KOPT-K1 (cell line): ENCODE data around the gene ATP6V1C2.

Source experiments
- H3K27ac ChIP-seq: fragments of 200-600 bp; sonication (generic); 2 replicates; pipeline ENCODE4 v1.5.1; 2016; ENCODE audit warnings: antibody characterized with exemption, mild to moderate bottlenecking, low read depth, low read length; ENCODE audit not compliant: poor library complexity, severe bottlenecking
- H3K36me3 ChIP-seq: fragments of 200-600 bp; sonication (generic); 2 replicates; pipeline ENCODE4 v1.5.1; 2017; ENCODE audit warnings: antibody characterized with exemption, mild to moderate bottlenecking, low read length, moderate library complexity; ENCODE audit not compliant: insufficient read depth
- H3K9me3 ChIP-seq: fragments of 200-600 bp; sonication (generic); 2 replicates; pipeline ENCODE4 v1.5.1; 2017; ENCODE audit warnings: antibody characterized with exemption, low read length, mild to moderate bottlenecking; ENCODE audit not compliant: insufficient read depth, poor library complexity, severe bottlenecking

The ATP6V1C2 gene

DNA sequence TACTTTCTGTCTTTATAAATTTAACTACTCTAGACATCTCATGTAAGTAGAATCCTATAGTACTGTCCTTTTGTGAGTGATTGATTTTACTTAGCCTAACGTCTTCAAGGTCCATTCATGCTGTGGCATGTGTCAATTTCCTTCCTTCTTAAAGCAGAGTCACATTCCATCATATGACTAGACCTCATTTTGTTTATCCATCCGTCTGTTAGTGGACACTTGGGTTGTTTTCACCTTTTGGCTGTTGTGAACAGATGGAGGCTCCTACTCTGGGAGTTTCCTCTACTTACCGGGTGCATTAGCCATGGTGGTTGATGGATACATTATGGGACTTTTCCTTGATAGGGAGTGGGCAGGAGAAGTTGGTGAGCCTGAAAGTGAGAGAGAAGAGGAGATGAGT lies 97.6 kb downstream of the ATP6V1C2 start:
- H3K36me3 ChIP-seq = no peaks in the 10 kb centered on the region
- H3K27ac ChIP-seq = no peak overlapping the region
- H3K9me3 ChIP-seq = no peaks in the 10 kb centered on the region

DNA sequence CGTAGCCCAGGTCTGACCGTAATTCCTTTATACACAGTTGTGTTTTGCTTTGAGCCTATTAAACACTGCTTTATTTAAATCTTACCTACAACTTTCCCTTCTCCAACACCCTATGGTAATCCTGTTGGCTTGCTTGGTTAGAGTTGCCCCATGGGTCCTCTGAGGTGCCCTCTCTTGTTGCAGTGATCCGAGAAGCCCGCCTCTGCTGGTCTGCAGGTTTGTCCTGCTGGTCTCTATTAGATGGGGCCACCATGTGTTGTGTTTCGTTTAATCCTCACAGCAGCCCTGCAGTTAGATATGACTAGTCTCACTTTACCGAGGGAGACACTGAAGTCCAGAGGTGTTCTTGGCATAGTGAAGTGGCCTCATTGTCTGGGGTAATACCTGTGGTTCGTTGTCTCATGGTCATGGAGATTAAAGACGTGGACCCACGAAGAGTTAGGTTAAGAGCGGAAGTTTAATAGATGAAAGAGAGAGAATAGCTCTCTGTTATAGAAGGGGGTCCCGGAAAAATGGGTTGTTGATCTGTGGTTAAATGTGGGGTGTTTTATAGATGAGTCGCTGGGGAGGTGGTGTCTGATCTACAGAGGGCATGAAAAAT lies 98.4 kb downstream of the ATP6V1C2 start:
- Histone ChIP-seq H3K9me3 (no peaks in the 10 kb centered on the region), H3K27ac (no peak overlapping the region), H3K36me3 (no peaks in the 10 kb centered on the region)

DNA sequence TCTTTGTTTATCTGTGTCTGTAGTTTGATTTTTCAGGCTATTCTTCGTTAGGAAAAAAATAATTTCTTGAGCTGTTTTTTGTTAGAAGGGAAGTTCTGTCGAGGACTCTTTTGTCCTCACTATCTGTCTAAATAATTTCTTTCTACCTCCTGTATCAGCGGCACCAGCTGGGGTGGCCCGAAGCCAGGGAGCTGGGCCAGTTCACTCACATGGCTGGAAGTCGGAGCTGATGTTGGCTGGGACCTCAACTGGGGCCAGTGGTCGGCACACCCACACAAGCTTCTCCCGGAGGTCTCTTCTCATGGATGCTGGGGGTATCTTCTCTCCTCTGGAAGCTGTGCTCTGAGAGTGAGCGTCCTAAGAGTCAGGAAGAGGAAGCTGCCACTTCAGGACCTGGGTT lies 99.1 kb downstream of the ATP6V1C2 start:
- Histone ChIP-seq H3K27ac (no peak overlapping the region), H3K9me3 (no peaks in the 10 kb centered on the region), H3K36me3 (no peaks in the 10 kb centered on the region)

DNA sequence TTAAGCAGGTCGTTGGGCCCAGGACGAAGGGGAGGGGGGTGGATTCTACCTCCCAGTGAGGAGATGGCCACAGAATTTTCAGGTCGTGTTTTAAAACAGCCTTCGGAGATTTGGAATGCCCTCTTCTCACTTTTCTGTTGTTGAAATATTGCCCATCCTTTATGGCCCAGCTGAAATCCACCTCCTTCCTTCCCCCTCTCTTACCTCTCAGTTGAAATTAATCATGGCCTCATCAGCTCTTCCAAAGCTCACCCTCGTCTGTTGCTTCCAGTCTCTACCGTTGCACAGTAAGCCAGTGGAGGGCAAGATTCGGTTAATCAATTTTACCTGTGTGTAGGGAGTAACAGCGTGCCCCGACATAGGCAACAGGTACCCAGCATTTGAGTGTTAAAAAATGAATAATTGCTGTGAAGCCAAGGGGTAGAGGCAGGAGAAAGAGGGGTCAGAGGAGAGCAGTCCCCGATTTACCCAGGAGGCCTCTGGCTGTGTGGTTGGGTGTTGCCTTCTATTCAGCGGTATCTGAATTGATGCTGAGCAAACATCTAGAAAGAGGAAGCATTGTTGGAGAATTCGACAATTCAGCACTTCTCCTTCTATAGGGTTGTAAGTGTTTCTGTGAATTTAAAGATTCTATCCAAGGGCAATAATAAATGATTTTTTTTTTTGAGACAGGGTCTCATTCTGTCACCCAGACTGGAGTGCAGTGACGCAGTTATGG lies 99.7 kb downstream of the ATP6V1C2 start:
- H3K36me3 ChIP-seq = no peaks in the 10 kb centered on the region

DNA sequence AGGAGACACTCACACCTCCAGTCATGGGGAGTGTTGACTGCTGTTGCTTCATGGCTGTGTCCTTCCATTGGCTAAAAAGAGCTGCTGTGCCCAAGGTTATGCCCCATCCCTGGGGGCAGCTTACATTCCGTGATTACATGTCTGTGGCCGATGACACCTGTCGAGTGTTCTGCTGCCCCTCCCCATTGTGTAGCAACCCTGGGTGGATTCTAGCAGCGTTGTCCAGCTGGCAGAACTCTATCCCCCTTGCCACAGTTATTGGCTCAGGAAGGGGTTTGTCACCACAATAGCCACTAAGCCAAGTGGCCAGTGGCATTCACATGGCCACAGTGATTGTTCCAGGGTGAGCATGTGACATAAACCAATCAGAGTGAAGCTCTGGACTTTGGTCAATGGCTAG lies 102.8 kb downstream of the ATP6V1C2 start:
- H3K9me3 ChIP-seq = no peaks in the 10 kb centered on the region

More for the DNA sequence above, 99.7 kb downstream of the ATP6V1C2 start:
- no peak overlapping the region for H3K27ac ChIP-seq
- no peaks in the 10 kb centered on the region for H3K9me3 ChIP-seq

DNA sequence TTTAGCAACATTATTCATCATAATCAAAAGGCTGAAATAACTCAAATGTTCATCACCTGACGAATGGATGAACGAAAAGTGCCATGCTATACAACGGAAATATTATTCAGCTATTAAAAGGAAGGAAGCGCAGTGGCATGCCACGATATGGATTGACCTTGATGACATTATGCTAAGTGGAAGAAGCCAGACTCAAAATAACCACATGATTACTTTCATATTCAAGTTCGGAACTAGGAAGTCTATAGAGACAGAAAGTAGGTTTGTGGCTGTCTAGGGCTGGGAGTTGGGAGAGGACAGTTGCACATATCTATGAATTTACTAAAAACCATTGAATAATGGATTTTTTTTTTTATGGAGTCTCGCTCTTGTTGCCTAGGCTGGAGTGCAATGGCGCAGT lies 104.6 kb downstream of the ATP6V1C2 start:
- no peaks in the 10 kb centered on the region for H3K36me3 ChIP-seq
- H3K9me3 ChIP-seq = no peaks in the 10 kb centered on the region
- no peak overlapping the region for H3K27ac ChIP-seq

More for the DNA sequence above, 102.8 kb downstream of the ATP6V1C2 start:
- Histone ChIP-seq H3K27ac (no peak overlapping the region), H3K36me3 (no peaks in the 10 kb centered on the region)

DNA sequence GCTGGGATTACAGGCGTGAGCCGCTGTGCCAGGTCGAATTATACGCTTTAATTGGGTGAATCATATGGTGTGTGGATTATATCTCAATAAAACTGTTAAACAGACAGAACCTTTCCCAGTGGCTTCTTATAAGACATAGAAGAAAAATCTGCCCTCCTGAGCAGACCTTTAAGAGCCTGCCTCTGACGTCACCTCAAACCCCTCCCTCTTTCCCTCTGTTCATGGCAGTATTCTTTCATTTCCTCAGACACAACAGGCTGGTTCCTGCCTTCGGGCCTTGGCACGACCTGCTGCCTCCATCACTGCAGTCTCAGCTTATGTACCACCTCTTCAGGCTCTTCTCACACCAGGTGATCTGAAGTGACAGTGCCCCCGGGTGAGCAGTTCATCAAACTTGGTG lies 105.2 kb downstream of the ATP6V1C2 start:
- Histone ChIP-seq H3K9me3 (no peaks in the 10 kb centered on the region), H3K27ac (no peak overlapping the region)

DNA sequence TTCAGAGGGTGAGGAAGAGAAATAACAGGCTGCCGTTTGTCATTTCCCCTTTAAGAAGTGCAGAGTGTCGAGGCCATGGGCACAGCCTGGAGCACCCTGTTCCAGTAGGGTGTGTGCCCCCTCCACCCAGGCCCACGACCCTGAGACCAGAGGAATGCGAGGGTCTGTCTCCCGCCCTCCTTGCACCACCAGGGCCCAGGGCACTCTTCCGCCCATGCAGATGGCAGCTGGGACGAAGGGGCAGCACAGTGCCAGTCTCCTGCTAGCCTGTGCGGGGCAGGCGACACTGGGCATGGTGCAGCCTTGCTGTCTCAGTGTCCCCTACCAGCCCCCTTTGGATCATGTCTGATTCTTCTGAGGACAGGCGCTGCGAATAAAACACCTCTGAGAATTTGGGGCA lies 106.9 kb downstream of the ATP6V1C2 start:
- H3K9me3 ChIP-seq = no peaks in the 10 kb centered on the region
- no peak overlapping the region for H3K27ac ChIP-seq
- no peaks in the 10 kb centered on the region for H3K36me3 ChIP-seq

More for the DNA sequence above, 105.2 kb downstream of the ATP6V1C2 start:
- H3K36me3 ChIP-seq = no peaks in the 10 kb centered on the region

DNA sequence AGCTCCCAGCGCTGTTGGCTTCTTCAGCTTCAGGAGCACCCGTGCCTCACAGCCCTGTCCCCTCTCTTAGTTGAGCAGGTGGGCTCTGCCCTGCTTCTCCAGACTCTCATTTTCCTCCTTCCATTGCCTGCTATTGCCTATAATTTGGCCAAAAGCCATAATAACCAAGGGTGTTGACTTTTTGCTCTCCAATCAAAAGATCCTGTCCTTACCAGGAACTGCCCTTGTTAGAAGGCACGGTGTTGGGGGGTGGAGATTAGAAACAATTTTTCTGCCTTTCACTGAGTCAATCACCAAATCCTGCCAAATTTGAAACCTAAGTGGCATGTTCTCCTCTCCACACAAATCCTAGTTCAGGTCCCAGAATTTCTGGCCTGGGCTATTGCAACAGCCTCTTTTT lies 107.9 kb downstream of the ATP6V1C2 start:
- Histone ChIP-seq H3K36me3 (no peaks in the 10 kb centered on the region), H3K27ac (no peak overlapping the region), H3K9me3 (no peaks in the 10 kb centered on the region)

DNA sequence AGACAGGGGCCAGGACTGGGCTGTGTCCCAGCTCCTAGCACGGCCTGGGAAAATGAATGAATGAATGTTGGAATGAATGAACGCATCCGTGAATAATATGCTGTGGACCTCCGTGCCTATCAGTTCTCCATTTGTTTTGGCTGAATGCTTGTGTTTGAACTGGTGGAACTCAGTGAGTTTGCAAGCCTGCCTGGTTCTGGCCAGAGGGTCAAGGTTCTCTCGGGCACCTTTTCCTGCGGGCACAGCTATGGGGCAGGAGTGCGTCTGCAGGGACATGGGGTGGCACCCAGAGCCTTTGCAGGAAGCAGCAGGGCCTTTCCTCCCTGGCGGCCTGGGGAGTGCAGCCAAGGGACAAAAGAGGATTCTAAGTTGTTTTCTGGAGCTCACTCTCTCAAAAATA lies 108.8 kb downstream of the ATP6V1C2 start:
- no peak overlapping the region for H3K27ac ChIP-seq
- no peaks in the 10 kb centered on the region for H3K36me3 ChIP-seq
- no peaks in the 10 kb centered on the region for H3K9me3 ChIP-seq

DNA sequence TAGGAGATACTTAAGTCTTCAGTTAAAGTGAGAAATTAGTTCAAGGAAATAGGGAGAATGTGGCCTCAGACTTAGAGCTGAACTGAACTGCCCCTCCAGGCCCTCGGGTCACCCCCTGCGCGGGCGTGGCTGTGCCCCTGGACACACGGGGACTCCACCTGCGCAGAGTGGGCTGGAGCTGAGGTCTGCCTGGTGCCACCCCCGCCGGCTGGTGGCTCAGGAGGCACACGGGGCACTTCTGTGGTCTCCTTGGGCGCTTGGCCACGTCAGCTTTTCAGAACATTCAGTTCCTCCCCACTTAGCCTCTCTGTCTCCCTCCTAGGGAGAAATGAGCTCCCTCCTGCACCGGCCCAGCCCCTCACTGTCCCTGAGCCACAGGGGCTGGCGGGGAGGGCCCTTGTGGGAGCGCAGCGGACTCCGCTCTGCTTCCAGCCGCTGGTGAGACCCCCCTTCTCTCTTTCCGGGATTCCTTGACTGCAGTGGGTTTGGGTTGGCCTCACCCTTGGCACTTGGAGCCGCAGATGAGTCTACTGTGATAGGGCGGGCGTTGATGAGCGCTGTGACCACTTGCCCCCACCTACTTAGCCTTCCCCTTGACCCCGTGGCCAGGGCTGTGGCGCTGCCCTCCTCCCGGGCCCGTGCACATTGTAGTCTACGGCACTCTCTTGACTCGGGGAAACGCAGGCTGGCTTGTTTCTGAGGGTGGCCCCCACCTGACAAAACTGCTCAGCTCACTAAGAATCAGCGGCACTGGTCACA lies 109.4 kb downstream of the ATP6V1C2 start:
- Histone ChIP-seq H3K27ac (no peak overlapping the region), H3K36me3 (no peaks in the 10 kb centered on the region), H3K9me3 (no peaks in the 10 kb centered on the region)

DNA sequence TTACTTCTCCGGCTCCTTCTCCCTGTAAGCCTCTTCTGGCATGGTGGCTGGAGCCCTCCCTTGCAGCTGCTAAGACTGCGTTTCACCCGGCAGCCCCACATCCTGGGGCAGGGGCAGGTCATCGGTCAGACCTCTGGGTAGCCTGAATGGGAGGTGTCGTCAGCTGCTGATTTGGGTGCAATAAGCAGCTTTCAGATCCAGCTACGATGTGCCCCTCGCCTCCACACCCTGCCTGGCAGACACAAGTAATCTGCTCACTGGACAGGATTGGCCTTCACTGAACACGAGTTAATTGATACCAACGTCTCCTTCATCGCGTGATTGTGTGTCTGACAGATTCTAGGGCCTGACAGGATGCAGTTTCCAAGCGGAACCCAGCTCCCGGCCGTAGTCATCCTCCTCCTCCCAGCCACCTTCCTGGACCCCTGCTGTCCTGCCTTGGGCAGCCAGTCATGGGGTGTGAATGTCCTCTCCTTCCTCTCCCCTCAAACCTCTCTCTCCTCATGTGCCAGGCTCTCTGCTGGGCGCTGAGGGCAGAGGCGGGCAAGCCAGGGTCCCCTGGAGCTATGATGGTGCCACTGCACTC lies 110.1 kb downstream of the ATP6V1C2 start:
- Histone ChIP-seq H3K9me3 (no peaks in the 10 kb centered on the region), H3K27ac (no peak overlapping the region), H3K36me3 (no peaks in the 10 kb centered on the region)

DNA sequence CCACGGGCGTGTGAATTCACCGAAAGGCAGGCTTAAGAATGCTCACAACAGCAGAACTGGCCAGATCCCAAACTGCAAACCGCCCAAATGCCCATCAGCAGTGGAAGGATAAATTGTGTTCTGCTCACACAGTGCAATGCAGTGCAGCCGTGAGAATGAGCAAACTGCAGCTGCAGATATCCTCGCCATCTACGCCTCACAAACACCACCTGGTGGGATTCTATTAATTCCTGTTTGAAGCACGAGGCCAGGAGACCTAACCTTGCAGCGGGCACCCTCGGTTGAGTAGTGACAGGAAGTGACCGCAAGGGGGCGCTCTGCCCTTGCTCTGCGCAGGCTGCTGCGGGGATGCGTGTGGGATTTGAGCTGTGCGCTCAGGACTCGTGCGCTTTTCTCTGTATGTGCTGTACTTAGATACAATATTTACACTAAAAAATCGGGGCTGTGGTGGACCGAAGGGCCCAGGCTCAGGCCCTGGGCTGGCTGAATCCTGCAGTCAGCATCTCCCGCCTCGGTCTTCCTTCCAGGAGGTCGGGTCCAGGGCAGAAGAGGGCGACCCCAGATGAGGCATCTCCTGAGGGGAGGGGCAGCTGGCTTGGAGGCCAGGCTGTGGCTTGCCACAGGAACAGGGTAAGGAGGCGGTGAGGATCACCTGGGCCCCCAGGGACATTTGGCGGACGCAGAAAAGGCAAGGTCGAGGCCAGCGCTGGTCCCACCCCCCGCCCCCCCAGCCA lies 110.9 kb downstream of the ATP6V1C2 start:
- no peak overlapping the region for H3K27ac ChIP-seq
- H3K36me3 ChIP-seq = no peaks in the 10 kb centered on the region
- H3K9me3 ChIP-seq = no peaks in the 10 kb centered on the region

DNA sequence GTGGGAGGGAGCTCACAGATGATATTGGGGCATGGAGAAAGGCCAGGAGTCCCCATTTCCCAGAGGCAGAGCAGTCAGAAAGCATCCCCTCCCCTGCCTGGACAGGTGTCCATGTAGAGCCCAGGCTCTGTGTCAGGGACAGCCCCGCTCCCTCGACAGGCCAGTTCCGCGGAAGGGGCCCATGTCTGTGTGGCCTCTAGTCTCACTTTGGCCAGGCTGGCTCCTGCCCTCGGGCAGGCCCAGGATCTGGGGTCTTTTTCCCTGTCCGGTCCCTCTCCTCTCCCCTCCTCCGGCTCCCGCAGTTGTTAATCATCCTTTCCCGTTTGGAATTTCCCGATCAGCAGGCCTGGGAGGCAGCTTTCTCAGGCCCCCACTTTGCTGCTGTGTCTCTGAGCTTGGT lies 111.6 kb downstream of the ATP6V1C2 start:
- no peaks in the 10 kb centered on the region for H3K9me3 ChIP-seq
- H3K27ac ChIP-seq = no peak overlapping the region
- H3K36me3 ChIP-seq = no peaks in the 10 kb centered on the region
